ENCODE results near the gene RAB40C.

The RAB40C gene

GRCh38 chr16:632486-633335 lies 42.8 kb downstream of the RAB40C start:
- no peak for DNase-seq (ENCODE audit: low read depth, low spot score)
- Histone ChIP-seq H3K36me3 (ENCODE audit: insufficient read depth, low read length) (no peaks in the 10 kb centered on the region), H3K4me3 (no peak overlapping the region), H3K9me3 (ENCODE audit: low read depth, low read length) (no peaks in the 10 kb centered on the region), H3K27ac (no peak overlapping the region), H3K9ac (ENCODE audit: insufficient read length) (no peak overlapping the region)
- TF ChIP-seq EZH2 (IDR thresholded peaks at IDR 0.05) (no peak), POLR2AphosphoS5 (IDR thresholded peaks at IDR 0.05; ENCODE audit: borderline replicate concordance, low read depth, low read length) (no peak), FOXP2 (optimal IDR thresholded peaks at IDR 0.05; ENCODE audit: control extremely low read depth, extremely low read length, insufficient read depth) (no peak)

- Histone ChIP-seq H3K27ac (no peak overlapping the region), H3K36me3 (ENCODE audit: insufficient read depth, low read length) (no peaks in the 10 kb centered on the region)
Observed at GRCh38 chr16:633336-634050, 43.6 kb downstream of the RAB40C start.

GRCh38 chr16:634051-634670 lies 44.3 kb downstream of the RAB40C start:
- no peaks in the 10 kb centered on the region for H3K9me3 ChIP-seq (ENCODE audit: low read depth, low read length)
- no peak overlapping the region for H3K9ac ChIP-seq (ENCODE audit: insufficient read length)
- no peak overlapping the region for H3K4me3 ChIP-seq
- H3K36me3 ChIP-seq (ENCODE audit: insufficient read depth, low read length): no peaks in the 10 kb centered on the region
- DNase-seq (ENCODE audit: low read depth, low spot score): no peak
- TF ChIP-seq EZH2 (IDR thresholded peaks at IDR 0.05): no peak
- TF ChIP-seq FOXP2 (optimal IDR thresholded peaks at IDR 0.05; ENCODE audit: control extremely low read depth, extremely low read length, insufficient read depth): no peak
- H3K27ac ChIP-seq: no peak overlapping the region

More at GRCh38 chr16:633336-634050, 43.6 kb downstream of the RAB40C start:
- Histone ChIP-seq H3K9ac (ENCODE audit: insufficient read length) (no peak overlapping the region), H3K9me3 (ENCODE audit: low read depth, low read length) (no peaks in the 10 kb centered on the region), H3K4me3 (no peak overlapping the region)
- TF ChIP-seq EZH2 (IDR thresholded peaks at IDR 0.05): no peak
- no peak for TF ChIP-seq FOXP2 (optimal IDR thresholded peaks at IDR 0.05; ENCODE audit: control extremely low read depth, extremely low read length, insufficient read depth)
- TF ChIP-seq POLR2AphosphoS5 (IDR thresholded peaks at IDR 0.05; ENCODE audit: borderline replicate concordance, low read depth, low read length): no peak
- no peak for DNase-seq (ENCODE audit: low read depth, low spot score)

DNA sequence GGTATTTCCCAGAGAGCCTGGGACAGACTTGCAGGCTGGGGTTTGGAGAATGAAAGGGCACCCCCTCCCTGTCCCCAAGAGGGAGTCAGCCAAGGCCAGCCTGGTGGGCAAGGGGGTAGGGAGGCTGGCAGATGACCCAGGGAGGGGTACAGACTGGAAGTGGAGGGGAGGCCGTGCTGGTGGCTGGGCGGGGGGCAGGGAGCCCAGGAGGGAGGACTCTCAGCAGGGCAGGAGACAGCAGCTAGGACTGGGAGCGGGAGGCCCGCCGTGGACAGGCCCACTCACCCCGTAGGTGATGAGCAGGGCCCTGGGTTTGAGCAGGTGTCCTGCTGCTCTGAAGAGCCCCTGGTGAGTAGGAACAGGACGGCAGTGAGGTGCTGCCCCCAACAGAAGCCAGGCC lies 45.1 kb downstream of the RAB40C start:
- TF ChIP-seq POLR2AphosphoS5 (IDR thresholded peaks at IDR 0.05; ENCODE audit: borderline replicate concordance, low read depth, low read length) (no peak), EZH2 (IDR thresholded peaks at IDR 0.05) (no peak), FOXP2 (optimal IDR thresholded peaks at IDR 0.05; ENCODE audit: control extremely low read depth, extremely low read length, insufficient read depth) (no peak)
- Histone ChIP-seq H3K9me3 (ENCODE audit: low read depth, low read length) (no peaks in the 10 kb centered on the region), H3K9ac (ENCODE audit: insufficient read length) (no peak overlapping the region), H3K27ac (no peak overlapping the region), H3K36me3 (ENCODE audit: insufficient read depth, low read length) (no peaks in the 10 kb centered on the region), H3K4me3 (peak overlapping the region; percentile 99)
- DNase-seq (ENCODE audit: low read depth, low spot score): no peak

- Histone ChIP-seq H3K36me3 (ENCODE audit: insufficient read depth, low read length) (no peaks in the 10 kb centered on the region), H3K9ac (ENCODE audit: insufficient read length) (peak overlapping the region; percentile 85), H3K9me3 (ENCODE audit: low read depth, low read length) (no peaks in the 10 kb centered on the region), H3K27ac (peak overlapping the region; percentile 96), H3K4me3 (peak overlapping the region; percentile 99)
- no peak for TF ChIP-seq POLR2AphosphoS5 (IDR thresholded peaks at IDR 0.05; ENCODE audit: borderline replicate concordance, low read depth, low read length)
- TF ChIP-seq FOXP2 (optimal IDR thresholded peaks at IDR 0.05; ENCODE audit: control extremely low read depth, extremely low read length, insufficient read depth): no peak
- no peak for TF ChIP-seq EZH2 (IDR thresholded peaks at IDR 0.05)
- no peak for DNase-seq (ENCODE audit: low read depth, low spot score)
Observed at GRCh38 chr16:635573-636205, 45.8 kb downstream of the RAB40C start.

DNA sequence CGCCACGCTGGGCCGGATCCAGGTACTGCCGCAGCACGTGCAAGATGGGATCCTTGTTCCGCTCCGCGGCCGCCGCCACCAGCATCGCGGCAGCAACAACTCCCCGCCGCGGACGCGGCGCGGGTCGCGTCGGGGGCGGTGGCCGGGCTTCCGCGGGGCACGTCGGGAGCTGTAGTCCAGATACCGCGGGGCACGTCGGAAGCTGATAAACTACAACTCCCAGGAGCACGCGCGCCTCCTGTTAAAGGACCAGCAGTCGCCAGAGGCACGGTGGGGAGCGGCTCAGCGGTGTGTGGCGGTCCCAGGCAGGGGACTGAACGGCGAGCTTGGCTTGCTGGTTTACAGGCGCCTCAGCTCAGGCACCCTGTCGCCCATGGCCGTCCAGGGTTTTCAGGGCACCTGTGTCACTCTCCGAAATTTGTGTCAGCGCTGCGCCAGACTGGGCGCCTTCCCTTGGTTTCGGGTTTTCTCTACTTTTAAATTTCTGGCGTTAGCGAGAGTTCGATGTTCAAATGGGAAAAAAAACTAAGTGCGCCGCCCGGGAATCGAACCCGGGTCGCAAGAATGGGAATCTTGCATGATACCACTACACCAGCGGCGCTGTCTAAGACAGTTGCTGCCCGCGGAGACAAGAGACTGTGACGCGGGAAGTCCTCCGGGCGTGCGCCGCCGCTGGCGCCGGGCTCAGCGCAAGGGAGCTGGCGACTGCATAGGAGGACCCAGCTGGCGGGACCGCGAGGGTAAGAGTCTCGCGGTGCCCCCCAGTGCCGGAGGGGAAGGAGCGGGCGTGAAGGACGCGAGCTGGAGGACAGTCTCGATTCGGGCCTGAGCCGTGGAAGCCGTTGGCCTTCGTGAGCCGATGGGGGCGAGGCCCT lies 46.6 kb downstream of the RAB40C start, which contains the start of gene METTL26:
TSS of gene METTL26 (minus strand) at position 100 of the 875 bp plus-strand sequence. CDS start at position 85, 15 bp downstream.
- Histone ChIP-seq H3K4me3 (peak within 1 kb of the TSS; percentile 99), H3K27ac (peak within 1 kb of the TSS; percentile 96), H3K9me3 (ENCODE audit: low read depth, low read length) (no peaks in the 10 kb centered on the region), H3K9ac (ENCODE audit: insufficient read length) (peak within 1 kb of the TSS; percentile 85), H3K36me3 (ENCODE audit: insufficient read depth, low read length) (no peaks in the 10 kb centered on the region)
- TF ChIP-seq FOXP2 (optimal IDR thresholded peaks at IDR 0.05; ENCODE audit: control extremely low read depth, extremely low read length, insufficient read depth) (no peak), POLR2AphosphoS5 (IDR thresholded peaks at IDR 0.05; ENCODE audit: borderline replicate concordance, low read depth, low read length) (peak; percentile 86; the same call in 1 of the 2 replicates), EZH2 (IDR thresholded peaks at IDR 0.05) (no peak)
- peak; percentile 77 for DNase-seq (ENCODE audit: low read depth, low spot score)
